ENCODE data around the gene ANKS3.

DNA sequence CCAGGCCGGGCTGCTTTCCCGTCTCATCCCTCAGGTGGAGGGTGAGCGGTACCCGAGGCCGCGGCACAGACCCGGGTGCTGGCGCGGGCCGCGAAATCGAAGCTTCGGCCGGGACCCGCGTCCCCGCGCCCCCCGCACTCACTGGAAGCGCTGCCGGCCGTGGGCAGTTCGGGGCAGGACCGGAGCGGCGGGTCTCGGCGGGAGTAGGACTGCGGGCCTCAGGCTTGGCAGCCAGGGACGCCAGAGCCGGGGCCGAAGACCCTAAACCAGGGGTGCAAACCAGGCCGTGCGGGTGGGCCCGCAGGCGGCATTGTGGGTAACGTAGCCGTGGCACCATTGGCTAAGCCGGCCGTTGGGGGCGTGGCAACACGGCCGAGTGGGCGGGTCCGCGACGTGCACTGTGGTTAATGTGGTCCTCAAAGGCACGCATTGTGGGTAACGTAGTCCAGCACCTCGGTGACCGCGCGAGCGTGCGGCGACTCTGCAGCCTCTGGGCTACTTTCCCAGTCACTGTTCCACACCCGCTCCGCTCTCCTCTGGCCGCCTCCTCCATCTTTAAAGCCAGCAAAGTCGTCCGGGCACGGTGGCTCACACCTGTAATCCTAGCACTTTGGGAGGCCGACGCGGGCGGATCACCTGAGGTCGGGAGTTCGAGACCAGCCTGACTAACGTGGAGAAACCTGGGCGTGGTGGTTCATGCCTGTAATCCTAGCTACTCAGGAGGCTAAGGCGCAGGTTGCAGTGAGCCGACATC is 33.0 kb upstream of the ANKS3 start, which contains the start of gene ZNF500:
- no peak for TF ChIP-seq ZNF626 (tag by site-specific recombination; IDR thresholded peaks at IDR 0.05)
- TF ChIP-seq, protein P1, sequence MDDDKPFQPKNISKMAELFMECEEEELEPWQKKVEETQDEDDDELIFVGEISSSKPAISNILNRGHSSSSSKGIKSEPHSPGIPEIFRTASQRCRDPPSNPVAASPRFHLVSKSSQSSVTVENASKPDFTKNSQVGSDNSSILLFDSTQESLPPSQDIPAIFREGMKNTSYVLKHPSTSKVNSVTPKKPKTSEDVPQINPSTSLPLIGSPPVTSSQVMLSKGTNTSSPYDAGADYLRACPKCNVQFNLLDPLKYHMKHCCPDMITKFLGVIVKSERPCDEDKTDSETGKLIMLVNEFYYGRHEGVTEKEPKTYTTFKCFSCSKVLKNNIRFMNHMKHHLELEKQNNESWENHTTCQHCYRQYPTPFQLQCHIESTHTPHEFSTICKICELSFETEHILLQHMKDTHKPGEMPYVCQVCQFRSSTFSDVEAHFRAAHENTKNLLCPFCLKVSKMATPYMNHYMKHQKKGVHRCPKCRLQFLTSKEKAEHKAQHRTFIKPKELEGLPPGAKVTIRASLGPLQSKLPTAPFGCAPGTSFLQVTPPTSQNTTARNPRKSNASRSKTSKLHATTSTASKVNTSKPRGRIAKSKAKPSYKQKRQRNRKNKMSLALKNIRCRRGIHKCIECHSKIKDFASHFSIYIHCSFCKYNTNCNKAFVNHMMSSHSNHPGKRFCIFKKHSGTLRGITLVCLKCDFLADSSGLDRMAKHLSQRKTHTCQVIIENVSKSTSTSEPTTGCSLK (tag by site-specific recombination; IDR thresholded peaks at IDR 0.05) = no peak
- TF ChIP-seq, protein P2, sequence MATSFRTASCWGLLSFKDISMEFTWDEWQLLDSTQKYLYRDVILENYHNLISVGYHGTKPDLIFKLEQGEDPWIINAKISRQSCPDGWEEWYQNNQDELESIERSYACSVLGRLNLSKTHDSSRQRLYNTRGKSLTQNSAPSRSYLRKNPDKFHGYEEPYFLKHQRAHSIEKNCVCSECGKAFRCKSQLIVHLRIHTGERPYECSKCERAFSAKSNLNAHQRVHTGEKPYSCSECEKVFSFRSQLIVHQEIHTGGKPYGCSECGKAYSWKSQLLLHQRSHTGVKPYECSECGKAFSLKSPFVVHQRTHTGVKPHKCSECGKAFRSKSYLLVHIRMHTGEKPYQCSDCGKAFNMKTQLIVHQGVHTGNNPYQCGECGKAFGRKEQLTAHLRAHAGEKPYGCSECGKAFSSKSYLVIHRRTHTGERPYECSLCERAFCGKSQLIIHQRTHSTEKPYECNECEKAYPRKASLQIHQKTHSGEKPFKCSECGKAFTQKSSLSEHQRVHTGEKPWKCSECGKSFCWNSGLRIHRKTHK (tag by site-specific recombination; IDR thresholded peaks at IDR 0.05) = no peak
- TF ChIP-seq, protein P3, sequence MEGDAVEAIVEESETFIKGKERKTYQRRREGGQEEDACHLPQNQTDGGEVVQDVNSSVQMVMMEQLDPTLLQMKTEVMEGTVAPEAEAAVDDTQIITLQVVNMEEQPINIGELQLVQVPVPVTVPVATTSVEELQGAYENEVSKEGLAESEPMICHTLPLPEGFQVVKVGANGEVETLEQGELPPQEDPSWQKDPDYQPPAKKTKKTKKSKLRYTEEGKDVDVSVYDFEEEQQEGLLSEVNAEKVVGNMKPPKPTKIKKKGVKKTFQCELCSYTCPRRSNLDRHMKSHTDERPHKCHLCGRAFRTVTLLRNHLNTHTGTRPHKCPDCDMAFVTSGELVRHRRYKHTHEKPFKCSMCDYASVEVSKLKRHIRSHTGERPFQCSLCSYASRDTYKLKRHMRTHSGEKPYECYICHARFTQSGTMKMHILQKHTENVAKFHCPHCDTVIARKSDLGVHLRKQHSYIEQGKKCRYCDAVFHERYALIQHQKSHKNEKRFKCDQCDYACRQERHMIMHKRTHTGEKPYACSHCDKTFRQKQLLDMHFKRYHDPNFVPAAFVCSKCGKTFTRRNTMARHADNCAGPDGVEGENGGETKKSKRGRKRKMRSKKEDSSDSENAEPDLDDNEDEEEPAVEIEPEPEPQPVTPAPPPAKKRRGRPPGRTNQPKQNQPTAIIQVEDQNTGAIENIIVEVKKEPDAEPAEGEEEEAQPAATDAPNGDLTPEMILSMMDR (tag by site-specific recombination; IDR thresholded peaks at IDR 0.05) = no peak
- TF ChIP-seq, protein P4, sequence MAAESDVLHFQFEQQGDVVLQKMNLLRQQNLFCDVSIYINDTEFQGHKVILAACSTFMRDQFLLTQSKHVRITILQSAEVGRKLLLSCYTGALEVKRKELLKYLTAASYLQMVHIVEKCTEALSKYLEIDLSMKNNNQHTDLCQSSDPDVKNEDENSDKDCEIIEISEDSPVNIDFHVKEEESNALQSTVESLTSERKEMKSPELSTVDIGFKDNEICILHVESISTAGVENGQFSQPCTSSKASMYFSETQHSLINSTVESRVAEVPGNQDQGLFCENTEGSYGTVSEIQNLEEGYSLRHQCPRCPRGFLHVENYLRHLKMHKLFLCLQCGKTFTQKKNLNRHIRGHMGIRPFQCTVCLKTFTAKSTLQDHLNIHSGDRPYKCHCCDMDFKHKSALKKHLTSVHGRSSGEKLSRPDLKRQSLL (tag by site-specific recombination; IDR thresholded peaks at IDR 0.05) = no peak
